Adrenal gland (tissue), 12 donors: ENCODE data around the gene SLC25A38. TPM values are rescaled to one million over a fixed set of nuclear protein-coding genes. Genes with fewer than 3 reads are reported as not detected.
"Not testable (repeated sequence)": the region's sequence is repeated elsewhere in the genome, so short reads cannot be mapped to it uniquely, and the experiment has no call there.

Experiments
- DNase-seq, 7 donors: peaks; one replicate each; pipeline ENCODE4 v3.0.0-alpha.2; 2019 to 2020
- H3K27ac ChIP-seq, 5 donors: fragments of 200-600 bp; sonication (generic) in 4 of 5; 1 replicate in 3 of 5; 2 replicates in 2 of 5; pipeline versions ENCODE4 v1.5.1 to v1.8.0; 2016 to 2020; ENCODE audit warnings: mild to moderate bottlenecking in 1 of 5
- H3K27me3 ChIP-seq: fragments of 200-600 bp; 2 replicates; pipeline ENCODE4 v1.8.0; 2021
- H3K36me3 ChIP-seq, 2 donors: fragments of 200-600 bp; replicated peaks in 1 of 2; 1 replicate in 1 of 2; 2 replicates in 1 of 2; pipeline versions ENCODE4 v1.5.1 to v1.8.0; 2018 to 2022
- H3K4me1 ChIP-seq, 2 donors: fragments of 200-600 bp; replicated peaks in 1 of 2; 1 replicate in 1 of 2; 2 replicates in 1 of 2; pipeline versions ENCODE4 v1.5.1 to v1.8.0; 2018 to 2021
- H3K4me3 ChIP-seq, 4 donors: fragments of 200-600 bp; sonication (generic) in 3 of 4; one replicate each; pipeline ENCODE4 v1.5.1; 2016 to 2018
- H3K9me3 ChIP-seq, 3 donors: fragments of 200-600 bp; sonication (generic) in 1 of 3; replicated peaks in 1 of 3; 1 replicate in 2 of 3; 2 replicates in 1 of 3; pipeline versions ENCODE4 v1.5.1 to v1.8.0; 2016 to 2021
- POLR2A ChIP-seq, 2 donors: fragments of 450-650 bp; IDR thresholded peaks; one replicate each; pipeline ENCODE4 v1.6.1; 2017; ENCODE audit warnings: antibody characterized with exemption in 2 of 2, mild to moderate bottlenecking in 2 of 2, moderate library complexity in 1 of 2
- WGBS, 4 donors: extraction: QIAGEN DNeasy Blood & Tissue Kit in 2 of 4; methylation state at CpG; one replicate each; pipeline versions ENCODE4 v1.1.5 to v1.1.7; 2013 to 2017; 5-methylcytosine and 5-hydroxymethylcytosine counted together
- intact Hi-C, 2 donors: fragments of 100-400 bp; cut with DNase I; formaldehyde crosslinking; loops; one replicate each; pipeline versions ENCODE4 v1.14.1 to v1.15.0; 2022 to 2023
- polyA plus RNA-seq, 3 donors: library from polyadenylated mRNA; stranded (reverse); fragments of 200-250 nt in 2 of 3; fragments of 350-450 nt in 1 of 3; fragmentation: Illumina TruSeq in 1 of 3; extraction: RNeasy Lipid Tissue Mini Kit (QIAGEN cat#74804) in 1 of 3; gene quantifications; one replicate each; pipeline ENCODE4 v1.2.3, GENCODE V29; 2013 to 2014
- total RNA-seq, 9 donors: library from RNA; depleted of rRNA in 4 of 9; stranded (reverse); fragments of >200 nt in 4 of 9; fragments of 120-200 nt in 1 of 9; fragmentation: NEBNext Ultra II Directional in 1 of 9; extraction: Animal tissue kit (Norgen Biotek cat#: 25700) in 1 of 9; gene quantifications; one replicate each; pipeline versions ENCODE4 v1.1.0 to v1.2.4, GENCODE V29; 2013 to 2023
- TF ChIP-seq, protein P1 (sequence below), 6 experiments: fragments of 450-650 bp in 4 of 6; fragments of 200-600 bp in 2 of 6; sonication (generic) in 1 of 6; IDR thresholded peaks; 1 replicate in 5 of 6; 2 replicates in 1 of 6; pipeline versions ENCODE4 v1.5.1 to v1.8.0; 2016 to 2021; ENCODE audit warnings: antibody characterized with exemption in 6 of 6, mild to moderate bottlenecking in 2 of 6, moderate library complexity in 1 of 6
- donor health status: healthy with polysubstance abuse.
- donor health status: Bipolar disorder and iron deficiency.
- donor health status: DM: yes; HTN: yes; CAD: no.
- donor health status: DM: no; HTN: no; CAD: no.
- donor health status: DM: no; HTN: no; CAD: no.
- donor health status: DM: yes; HTN: yes; CAD: no.

The SLC25A38 gene
- total and polyA plus RNA-seq, 12 donors: 34.2 to 70.6 (median 47.3) TPM

DNA sequence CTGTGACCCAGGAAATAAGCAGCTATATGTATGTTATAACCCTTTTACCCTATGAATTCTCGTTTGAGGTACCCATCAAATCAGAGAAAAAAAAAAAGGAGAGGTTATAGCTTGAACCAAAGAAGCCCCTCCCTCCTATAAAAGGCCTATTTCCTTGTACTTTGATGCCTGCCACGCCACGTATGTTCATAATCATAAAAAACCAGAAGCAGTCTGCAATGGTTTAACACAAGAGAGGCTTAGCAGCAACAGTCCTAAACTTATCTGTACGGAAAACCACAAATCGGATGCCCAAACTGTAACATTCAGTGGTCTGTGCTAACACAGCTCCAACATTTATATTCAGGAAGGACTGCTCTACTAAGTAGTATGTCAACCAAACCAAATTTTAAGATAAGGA, 32.5 kb upstream of the SLC25A38 start:
- no peak overlapping the region for H3K4me3 ChIP-seq
- intact Hi-C loops: no loop called here
- H3K36me3 ChIP-seq: no peaks in the 10 kb centered on the region
- 80 to 89% (median 87%) methylated on average over 5 of the region's 5 CpGs for WGBS, 4 donors
- TF ChIP-seq, protein P1, sequence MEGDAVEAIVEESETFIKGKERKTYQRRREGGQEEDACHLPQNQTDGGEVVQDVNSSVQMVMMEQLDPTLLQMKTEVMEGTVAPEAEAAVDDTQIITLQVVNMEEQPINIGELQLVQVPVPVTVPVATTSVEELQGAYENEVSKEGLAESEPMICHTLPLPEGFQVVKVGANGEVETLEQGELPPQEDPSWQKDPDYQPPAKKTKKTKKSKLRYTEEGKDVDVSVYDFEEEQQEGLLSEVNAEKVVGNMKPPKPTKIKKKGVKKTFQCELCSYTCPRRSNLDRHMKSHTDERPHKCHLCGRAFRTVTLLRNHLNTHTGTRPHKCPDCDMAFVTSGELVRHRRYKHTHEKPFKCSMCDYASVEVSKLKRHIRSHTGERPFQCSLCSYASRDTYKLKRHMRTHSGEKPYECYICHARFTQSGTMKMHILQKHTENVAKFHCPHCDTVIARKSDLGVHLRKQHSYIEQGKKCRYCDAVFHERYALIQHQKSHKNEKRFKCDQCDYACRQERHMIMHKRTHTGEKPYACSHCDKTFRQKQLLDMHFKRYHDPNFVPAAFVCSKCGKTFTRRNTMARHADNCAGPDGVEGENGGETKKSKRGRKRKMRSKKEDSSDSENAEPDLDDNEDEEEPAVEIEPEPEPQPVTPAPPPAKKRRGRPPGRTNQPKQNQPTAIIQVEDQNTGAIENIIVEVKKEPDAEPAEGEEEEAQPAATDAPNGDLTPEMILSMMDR (IDR thresholded peaks at IDR 0.05): no peak
- TF ChIP-seq POLR2A (IDR thresholded peaks at IDR 0.05): no peak
- no peaks in the 10 kb centered on the region for H3K9me3 ChIP-seq
- H3K4me1 ChIP-seq: peaks cover 9 to 18% of the 10 kb centered on the region in 2 donors
- no peak for DNase-seq
- no peaks in the 10 kb centered on the region for H3K27me3 ChIP-seq
- no peak overlapping the region for H3K27ac ChIP-seq

- H3K9me3 ChIP-seq, intact Hi-C loops, H3K36me3 ChIP-seq, DNase-seq, H3K27me3 ChIP-seq, H3K4me3 ChIP-seq, H3K27ac ChIP-seq: not testable (repeated sequence)
- H3K4me1 ChIP-seq: peaks cover 9 to 18% of the 10 kb centered on the region in 2 donors
- WGBS, 4 donors: 76 to 90% (median 79%) methylated on average over 2 of the region's 2 CpGs
Observed at GRCh38 chr3:39351134-39351533, 32.0 kb upstream of the SLC25A38 start.

DNA sequence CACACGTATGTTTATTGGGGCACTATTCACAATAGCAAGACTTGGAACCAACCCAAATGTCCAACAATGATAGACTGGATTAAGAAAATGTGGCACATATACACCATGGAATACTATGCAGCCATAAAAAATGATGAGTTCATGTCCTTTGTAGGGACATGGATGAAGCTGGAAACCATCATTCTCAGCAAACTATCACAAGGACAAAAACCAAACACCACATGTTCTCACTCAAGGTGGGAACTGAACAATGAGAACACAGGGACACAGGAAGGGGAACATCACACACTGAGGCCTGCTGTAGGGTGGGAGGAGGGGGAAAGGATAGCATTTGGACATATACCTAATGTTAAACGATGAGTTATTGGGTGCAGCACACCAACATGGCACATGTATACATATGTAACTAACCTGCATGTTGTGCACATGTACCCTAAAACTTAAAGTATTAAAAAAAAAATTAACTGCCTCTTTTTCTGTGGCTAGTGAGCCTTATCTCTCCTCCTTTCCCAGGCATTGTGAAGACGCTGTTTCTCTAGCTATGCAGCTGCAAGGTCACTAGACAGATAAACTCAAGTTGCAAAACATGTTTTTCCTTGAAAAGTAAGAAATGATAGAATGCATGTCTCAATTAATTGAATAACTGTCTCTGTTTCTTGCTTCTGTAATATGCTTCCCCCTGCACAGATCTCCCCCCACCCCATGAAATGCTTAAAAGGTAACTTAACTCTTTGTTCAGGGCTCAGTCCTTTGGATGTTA, 29.8 kb upstream of the SLC25A38 start:
- intact Hi-C loops, H3K27me3 ChIP-seq, H3K9me3 ChIP-seq, H3K4me3 ChIP-seq, H3K36me3 ChIP-seq: not testable (repeated sequence)
- H3K27ac ChIP-seq: peak overlapping the region in 2 of 5 donors; percentile 19 to 58
- 42 to 75% (median 51%) methylated on average over 3 of the region's 3 CpGs for WGBS, 4 donors
- peaks cover 9 to 16% of the 10 kb centered on the region in 2 donors for H3K4me1 ChIP-seq
- peak in 3 of 7 donors; percentile 22 to 42 (median 36) for DNase-seq

DNA sequence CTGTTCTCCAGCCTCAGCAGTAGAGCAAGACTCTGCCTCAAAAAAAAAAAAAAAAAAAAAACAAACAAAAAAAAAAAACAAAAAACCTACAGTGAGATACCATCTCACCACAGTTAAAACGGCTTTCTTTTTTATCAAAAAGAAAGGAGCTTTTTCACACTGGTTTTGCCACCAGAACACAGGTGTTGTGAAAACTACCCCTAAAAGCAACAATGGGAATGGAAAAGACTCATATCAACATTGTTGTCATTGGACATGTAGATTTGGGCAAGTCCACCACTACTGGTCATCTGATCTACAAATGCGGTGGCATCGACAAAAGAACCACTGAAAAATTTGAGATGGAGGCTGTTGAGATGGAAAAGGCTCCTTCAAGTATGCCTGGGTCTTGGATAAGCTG, 24.8 kb upstream of the SLC25A38 start:
- no peaks in the 10 kb centered on the region for H3K9me3 ChIP-seq
- 86 to 91% (median 90%) methylated on average over 3 of the region's 3 CpGs for WGBS, 4 donors
- H3K36me3 ChIP-seq: no peaks in the 10 kb centered on the region
- H3K27me3 ChIP-seq: no peaks in the 10 kb centered on the region
- TF ChIP-seq POLR2A (IDR thresholded peaks at IDR 0.05): no peak
- TF ChIP-seq, protein P1 (IDR thresholded peaks at IDR 0.05): no peak
- intact Hi-C loops: no loop called here
- H3K27ac ChIP-seq: no peak overlapping the region
- H3K4me1 ChIP-seq: peaks cover 9 to 16% of the 10 kb centered on the region in 2 donors
- no peak overlapping the region for H3K4me3 ChIP-seq
- no peak for DNase-seq

GRCh38 chr3:39361252-39361927, 21.8 kb upstream of the SLC25A38 start:
- TF ChIP-seq, protein P1 (IDR thresholded peaks at IDR 0.05): no peak
- no peak for DNase-seq
- Histone ChIP-seq H3K27ac (no peak overlapping the region), H3K9me3 (no peaks in the 10 kb centered on the region), H3K27me3 (no peaks in the 10 kb centered on the region), H3K36me3 (no peaks in the 10 kb centered on the region), H3K4me3 (no peak overlapping the region), H3K4me1 (no peaks in the 10 kb centered on the region)
- WGBS, 4 donors: 70 to 82% (median 78%) methylated on average over 6 to 8 of the region's 8 CpGs
- intact Hi-C loops: no loop called here
